Smooth muscle cell (in vitro differentiated cells): Measurements from ENCODE around the gene PARVB. TPM values are rescaled to one million over a fixed set of nuclear protein-coding genes. Genes with fewer than 3 reads are reported as not detected.

ENCODE experiments used
- DNase-seq: peaks from one replicate; lab custom pipeline; 2025; ENCODE audit not compliant: unreplicated experiment; lab: John Stamatoyannopoulos, UW
- H2AFZ ChIP-seq: fragments of 200-600 bp; sonication (generic); 2 replicates; pipeline ENCODE4 v1.6.0; 2016; ENCODE audit warnings: antibody characterized with exemption, low read depth, mild to moderate bottlenecking
- H3F3A ChIP-seq: fragments of 200-600 bp; sonication (generic); 2 replicates; pipeline ENCODE4 v1.6.0; 2017; ENCODE audit warnings: antibody characterized with exemption, low read depth
- H3K27ac ChIP-seq: fragments of 200-600 bp; sonication (generic); 2 replicates; pipeline ENCODE4 v1.5.1; 2016; ENCODE audit warnings: low read depth, mild to moderate bottlenecking
- H3K27me3 ChIP-seq: fragments of 200-600 bp; sonication (generic); 2 replicates; pipeline ENCODE4 v1.6.1; 2016; ENCODE audit warnings: low read depth, mild to moderate bottlenecking
- H3K36me3 ChIP-seq: fragments of 200-600 bp; sonication (generic); 2 replicates; pipeline ENCODE4 v1.5.1; 2016; ENCODE audit warnings: low read depth
- H3K4me1 ChIP-seq: fragments of 200-600 bp; sonication (generic); 2 replicates; pipeline ENCODE4 v1.5.1; 2016; ENCODE audit warnings: low read depth
- H3K4me2 ChIP-seq: fragments of 200-600 bp; sonication (generic); 2 replicates; pipeline ENCODE4 v1.6.0; 2016; ENCODE audit warnings: mild to moderate bottlenecking
- H3K4me3 ChIP-seq: fragments of 200-600 bp; sonication (generic); 2 replicates; pipeline ENCODE4 v1.5.1; 2016; ENCODE audit warnings: mild to moderate bottlenecking
- H3K79me2 ChIP-seq: fragments of 200-600 bp; sonication (generic); 2 replicates; pipeline ENCODE4 v1.6.0; 2016; ENCODE audit warnings: low read depth, mild to moderate bottlenecking
- H3K9ac ChIP-seq: fragments of 200-600 bp; sonication (generic); 2 replicates; pipeline ENCODE4 v1.6.0; 2016; ENCODE audit warnings: low read depth
- H3K9me3 ChIP-seq: fragments of 200-600 bp; sonication (generic); replicated peaks from 2 replicates; pipeline ENCODE4 v1.5.1; 2016; ENCODE audit warnings: low read depth
- H4K20me1 ChIP-seq: fragments of 200-600 bp; sonication (generic); 2 replicates; pipeline ENCODE4 v1.6.0; 2016; ENCODE audit warnings: low read depth
- CTCF ChIP-seq: fragments of 200-600 bp; sonication (generic); IDR thresholded peaks from 2 replicates; pipeline ENCODE4 v1.5.1; 2017; ENCODE audit warnings: borderline replicate concordance, mild to moderate bottlenecking, antibody characterized with exemption; ENCODE audit not compliant: insufficient read depth, poor library complexity, severe bottlenecking
- WGBS: methylation state at CpG from one replicate; pipeline ENCODE4 v1.1.7; 2016; ENCODE audit warnings: low lambda C conversion rate; 5-methylcytosine and 5-hydroxymethylcytosine counted together
- polyA plus RNA-seq: library from polyadenylated mRNA; unstranded; fragments of >200 nt; fragmentation: Nextera tagmentation; extraction: Ambion mirVana; gene quantifications from 2 replicates; pipeline ENCODE4 v1.2.1, GENCODE V29; 2016
- total RNA-seq: library from RNA; depleted of rRNA; stranded (reverse); fragments of >200 nt; gene quantifications from 2 replicates; pipeline ENCODE4 v1.2.3, GENCODE V29; 2014

Gene PARVB
- total and polyA plus RNA-seq, 2 experiments from 2014 or later = 35.1 to 36.6 TPM

GRCh38 chr22:44205516-44206329, 181.6 kb downstream of the PARVB start:
- Histone ChIP-seq H3K27me3 (no peaks in the 10 kb centered on the region), H4K20me1 (no peaks in the 10 kb centered on the region), H3F3A (no peaks in the 10 kb centered on the region), H3K4me1 (no peaks in the 10 kb centered on the region), H3K9ac (no peak overlapping the region), H2AFZ (no peak overlapping the region), H3K27ac (no peak overlapping the region), H3K4me3 (no peak overlapping the region), H3K9me3 (no peaks in the 10 kb centered on the region), H3K4me2 (no peak overlapping the region), H3K79me2 (no peaks in the 10 kb centered on the region), H3K36me3 (no peaks in the 10 kb centered on the region)
- no peak for DNase-seq
- TF ChIP-seq CTCF = no peak
- WGBS = 88% methylated on average over 16 of the region's 16 CpGs

- no peaks in the 10 kb centered on the region for H3K27me3 ChIP-seq
- no peak overlapping the region for H3K9ac ChIP-seq
- DNase-seq = no peak
- no peak overlapping the region for H3K27ac ChIP-seq
- no peak for TF ChIP-seq CTCF
- H2AFZ ChIP-seq = no peak overlapping the region
- no peaks in the 10 kb centered on the region for H3K4me1 ChIP-seq
- H3K9me3 ChIP-seq = no peaks in the 10 kb centered on the region
- no peak overlapping the region for H3K4me2 ChIP-seq
- no peaks in the 10 kb centered on the region for H4K20me1 ChIP-seq
- H3F3A ChIP-seq = peaks cover 4% of the 10 kb centered on the region
- 85% methylated on average over 9 of the region's 9 CpGs for WGBS
- no peaks in the 10 kb centered on the region for H3K79me2 ChIP-seq
- no peak overlapping the region for H3K4me3 ChIP-seq
- no peaks in the 10 kb centered on the region for H3K36me3 ChIP-seq
These were observed 182.2 kb downstream of the PARVB start for GRCh38 chr22:44206330-44206645.

- Histone ChIP-seq H3F3A (peaks cover 6% of the 10 kb centered on the region), H4K20me1 (no peaks in the 10 kb centered on the region), H3K9me3 (no peaks in the 10 kb centered on the region), H3K4me2 (no peak overlapping the region), H3K4me1 (no peaks in the 10 kb centered on the region), H3K4me3 (no peak overlapping the region), H3K79me2 (no peaks in the 10 kb centered on the region), H3K27ac (no peak overlapping the region), H3K27me3 (no peaks in the 10 kb centered on the region), H2AFZ (no peak overlapping the region), H3K36me3 (no peaks in the 10 kb centered on the region), H3K9ac (no peak overlapping the region)
- TF ChIP-seq CTCF = no peak
- DNase-seq = no peak
- WGBS = 92% methylated on average over 8 of the region's 8 CpGs
These were observed 182.6 kb downstream of the PARVB start for GRCh38 chr22:44206696-44207095.
